ENCODE measurements around the gene KIAA0319L. TPM values are rescaled to one million over a fixed set of nuclear protein-coding genes. Genes with fewer than 3 reads are reported as not detected.

The KIAA0319L gene
- total and polyA plus RNA-seq, 8 donors, result 76.5 to 106 (median 92.6) TPM

GRCh38 chr1:35555601-35556477 is 1.4 kb downstream of the KIAA0319L start:
- Histone ChIP-seq H3K4me3 (peak overlapping the region in 1 of 2 donors; percentile 73), H3K27me3 (no peaks in the 10 kb centered on the region), H3K27ac (peak overlapping the region; percentile 94 to 99), H3K36me3 (peaks cover 0 to 38% of the 10 kb centered on the region in 2 donors), H3K4me1 (peaks cover 18 to 68% of the 10 kb centered on the region in 2 donors), H3K9me3 (no peaks in the 10 kb centered on the region)
- intact Hi-C loops (cut with DNase I), result no loop called here
- TF ChIP-seq CTCF (IDR thresholded peaks at IDR 0.05), result no peak
- DNase-seq (no peak), ATAC-seq (peak; percentile 47)

- H3K27ac ChIP-seq, result peak overlapping the region; percentile 37 to 99
- no peak overlapping the region for H3K4me3 ChIP-seq
- DNase-seq, result no peak
- H3K4me1 ChIP-seq, result peaks cover 18 to 62% of the 10 kb centered on the region in 2 donors
- H3K36me3 ChIP-seq, result peaks cover 0 to 40% of the 10 kb centered on the region in 2 donors
- H3K27me3 ChIP-seq, result no peaks in the 10 kb centered on the region
- no peak for ATAC-seq
- TF ChIP-seq CTCF (IDR thresholded peaks at IDR 0.05), result no peak
- H3K9me3 ChIP-seq, result no peaks in the 10 kb centered on the region
- intact Hi-C loops (cut with DNase I), result no loop called here
These were observed 2.0 kb downstream of the KIAA0319L start for GRCh38 chr1:35555212-35555584.

- Histone ChIP-seq H3K4me3 (no peak overlapping the region), H3K27ac (peak overlapping the region; percentile 37 to 99), H3K36me3 (peaks cover 0 to 43% of the 10 kb centered on the region in 2 donors), H3K27me3 (no peaks in the 10 kb centered on the region), H3K4me1 (peaks cover 18 to 58% of the 10 kb centered on the region in 2 donors), H3K9me3 (no peaks in the 10 kb centered on the region)
- no peak for DNase-seq
- TF ChIP-seq CTCF (IDR thresholded peaks at IDR 0.05), result no peak
- ATAC-seq, result no peak
- intact Hi-C loops (cut with DNase I), result no loop called here
These were observed 2.7 kb downstream of the KIAA0319L start for GRCh38 chr1:35554266-35555211.

- Histone ChIP-seq H3K4me3 (no peak overlapping the region), H3K36me3 (peaks cover 0 to 49% of the 10 kb centered on the region in 2 donors), H3K9me3 (no peaks in the 10 kb centered on the region), H3K27ac (peak overlapping the region; percentile 37 to 99), H3K27me3 (no peaks in the 10 kb centered on the region), H3K4me1 (peaks cover 18 to 51% of the 10 kb centered on the region in 2 donors)
- no peak for TF ChIP-seq CTCF (IDR thresholded peaks at IDR 0.05)
- ATAC-seq (no peak), DNase-seq (no peak)
- intact Hi-C loops (cut with DNase I), result no loop called here
These were observed 3.4 kb downstream of the KIAA0319L start for GRCh38 chr1:35553851-35554250.
